Left ventricle myocardium inferior (tissue), 1 donor: ENCODE results near the gene CTXND1. TPM values are rescaled to one million over a fixed set of nuclear protein-coding genes. Genes with fewer than 3 reads are reported as not detected.

ENCODE experiments used
- DNase-seq: peaks from one replicate; pipeline ENCODE4 v3.0.0-alpha.2; 2020
- H3K27ac ChIP-seq: fragments of 200-600 bp; replicated peaks from 2 replicates; pipeline ENCODE4 v1.8.0; 2021
- H3K27me3 ChIP-seq: fragments of 200-600 bp; 2 replicates; pipeline ENCODE4 v1.8.0; 2021; ENCODE audit warnings: low read depth
- H3K36me3 ChIP-seq: fragments of 200-600 bp; 2 replicates; pipeline ENCODE4 v1.8.0; 2021
- H3K4me1 ChIP-seq: fragments of 200-600 bp; 2 replicates; pipeline ENCODE4 v1.8.0; 2021
- H3K4me3 ChIP-seq: fragments of 200-600 bp; 2 replicates; pipeline ENCODE4 v1.8.0; 2021; ENCODE audit warnings: mild to moderate bottlenecking, moderate library complexity
- H3K9me3 ChIP-seq: fragments of 200-600 bp; replicated peaks from 2 replicates; pipeline ENCODE4 v1.8.0; 2021
- intact Hi-C: fragments of 100-400 bp; cut with micrococcal nuclease; formaldehyde crosslinking; loops from one replicate; pipeline ENCODE4 v1.11.0; 2022
- total RNA-seq: library from RNA; stranded (reverse); fragmentation: NEBNext Ultra II Directional; extraction: Animal tissue kit (Norgen Biotek cat#: 25700); gene quantifications from one replicate; pipeline ENCODE4 v1.2.1, GENCODE V29; 2021
- TF ChIP-seq, protein P1 (sequence below): fragments of 200-600 bp; IDR thresholded peaks from 2 replicates; pipeline ENCODE4 v1.8.0; 2021; ENCODE audit warnings: antibody characterized with exemption, mild to moderate bottlenecking, borderline replicate concordance
- donor health status: DM: no; HTN: yes; CAD: no; lungs with severe emphysema.

The CTXND1 gene
- total RNA-seq, 1 donor from 2014 or later: 2.1 TPM

DNA sequence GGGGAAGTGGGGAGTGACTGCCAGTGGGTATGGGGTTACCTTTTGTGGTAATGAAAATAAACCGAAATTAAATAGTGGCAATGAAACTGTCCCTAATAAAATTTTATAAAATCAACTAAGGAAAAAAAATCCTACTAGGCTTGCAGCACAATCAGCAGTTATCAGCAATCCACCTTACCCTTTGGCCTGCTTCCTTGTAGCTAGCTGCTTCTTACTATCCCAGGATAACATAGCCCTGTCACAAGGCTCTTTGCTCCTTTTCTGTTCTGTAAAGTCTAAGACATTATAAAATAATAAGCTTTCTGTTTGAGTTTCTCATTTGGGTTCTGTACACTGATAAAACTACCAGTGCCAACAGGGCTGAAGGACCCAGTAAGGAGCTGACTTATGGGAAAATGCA is 23.0 kb upstream of the CTXND1 start:
- peaks cover 8% of the 10 kb centered on the region for H3K9me3 ChIP-seq

DNA sequence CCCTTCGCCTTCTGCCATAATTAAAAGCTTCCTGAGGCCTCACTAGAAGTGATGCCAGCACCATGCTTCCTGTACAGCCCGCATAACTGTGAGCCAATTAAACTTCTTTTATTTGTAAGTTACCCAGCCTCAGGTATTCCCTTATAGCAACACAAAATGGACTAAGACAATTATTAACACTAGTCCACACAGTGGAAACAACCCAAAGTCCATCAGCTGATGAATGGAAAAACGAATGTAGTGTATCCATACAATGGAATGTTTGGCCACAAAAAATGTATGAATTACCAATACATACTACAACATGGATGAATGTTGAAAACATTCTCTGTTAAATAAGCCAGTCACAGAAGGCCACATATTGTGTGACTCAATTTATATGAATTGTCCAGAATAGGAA is 22.5 kb upstream of the CTXND1 start:
- no peaks in the 10 kb centered on the region for H3K36me3 ChIP-seq
- no peak overlapping the region for H3K27ac ChIP-seq
- peaks cover 8% of the 10 kb centered on the region for H3K9me3 ChIP-seq
- H3K4me3 ChIP-seq: no peak overlapping the region
- TF ChIP-seq, protein P1, sequence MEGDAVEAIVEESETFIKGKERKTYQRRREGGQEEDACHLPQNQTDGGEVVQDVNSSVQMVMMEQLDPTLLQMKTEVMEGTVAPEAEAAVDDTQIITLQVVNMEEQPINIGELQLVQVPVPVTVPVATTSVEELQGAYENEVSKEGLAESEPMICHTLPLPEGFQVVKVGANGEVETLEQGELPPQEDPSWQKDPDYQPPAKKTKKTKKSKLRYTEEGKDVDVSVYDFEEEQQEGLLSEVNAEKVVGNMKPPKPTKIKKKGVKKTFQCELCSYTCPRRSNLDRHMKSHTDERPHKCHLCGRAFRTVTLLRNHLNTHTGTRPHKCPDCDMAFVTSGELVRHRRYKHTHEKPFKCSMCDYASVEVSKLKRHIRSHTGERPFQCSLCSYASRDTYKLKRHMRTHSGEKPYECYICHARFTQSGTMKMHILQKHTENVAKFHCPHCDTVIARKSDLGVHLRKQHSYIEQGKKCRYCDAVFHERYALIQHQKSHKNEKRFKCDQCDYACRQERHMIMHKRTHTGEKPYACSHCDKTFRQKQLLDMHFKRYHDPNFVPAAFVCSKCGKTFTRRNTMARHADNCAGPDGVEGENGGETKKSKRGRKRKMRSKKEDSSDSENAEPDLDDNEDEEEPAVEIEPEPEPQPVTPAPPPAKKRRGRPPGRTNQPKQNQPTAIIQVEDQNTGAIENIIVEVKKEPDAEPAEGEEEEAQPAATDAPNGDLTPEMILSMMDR: no peak
- no peaks in the 10 kb centered on the region for H3K4me1 ChIP-seq
- intact Hi-C loops: no loop called here
- H3K27me3 ChIP-seq: peaks cover 5% of the 10 kb centered on the region
- DNase-seq: no peak

More for the DNA sequence above, 23.0 kb upstream of the CTXND1 start:
- no peak for DNase-seq
- Histone ChIP-seq H3K27me3 (peaks cover 4% of the 10 kb centered on the region), H3K36me3 (no peaks in the 10 kb centered on the region), H3K4me3 (no peak overlapping the region), H3K4me1 (no peaks in the 10 kb centered on the region), H3K27ac (no peak overlapping the region)
- TF ChIP-seq, protein P1: no peak
- intact Hi-C loops: no loop called here

DNA sequence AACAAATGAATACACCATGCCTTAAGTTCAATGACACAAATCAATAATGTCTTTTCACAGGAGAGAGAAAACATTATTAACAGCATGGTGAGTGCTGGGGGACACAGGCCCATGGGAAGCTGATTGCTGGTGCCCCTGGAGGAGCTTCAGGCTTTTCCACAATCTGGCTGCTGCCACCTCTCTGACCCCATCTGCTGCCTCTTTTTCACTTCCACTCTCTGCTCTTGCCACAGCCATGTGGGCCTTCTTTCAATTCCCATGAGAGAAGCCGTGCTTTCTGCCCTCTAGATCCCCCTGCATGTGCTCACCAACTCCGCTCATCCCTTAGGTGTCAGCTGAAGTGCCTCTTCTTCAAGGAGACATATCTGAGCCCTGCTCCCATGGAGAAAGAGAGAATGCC is 21.0 kb upstream of the CTXND1 start:
- TF ChIP-seq, protein P1: no peak
- Histone ChIP-seq H3K4me3 (no peak overlapping the region), H3K27me3 (peaks cover 17% of the 10 kb centered on the region), H3K27ac (no peak overlapping the region), H3K4me1 (no peaks in the 10 kb centered on the region), H3K36me3 (no peaks in the 10 kb centered on the region), H3K9me3 (peaks cover 8% of the 10 kb centered on the region)
- intact Hi-C loops: no loop called here
- no peak for DNase-seq

DNA sequence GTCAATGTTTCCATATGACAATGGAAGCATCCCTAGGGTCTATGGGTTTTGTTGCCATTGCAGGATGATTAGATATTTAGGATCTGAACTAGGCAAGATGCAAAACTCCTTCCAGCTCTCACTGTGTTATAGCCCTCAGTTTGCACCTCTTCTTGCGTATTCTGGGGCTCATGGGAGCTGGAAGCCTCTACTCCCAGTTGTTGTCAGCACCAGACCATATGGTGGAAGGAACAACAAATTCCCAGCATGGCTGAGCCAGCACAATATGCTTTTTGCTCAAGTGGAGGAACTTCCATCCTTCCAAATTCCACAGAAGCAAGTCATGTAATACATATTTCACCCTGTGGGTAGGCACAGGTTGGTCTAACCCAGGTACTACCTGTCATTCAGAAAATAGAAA is 18.5 kb upstream of the CTXND1 start:
- H3K4me1 ChIP-seq: no peaks in the 10 kb centered on the region
- H3K27me3 ChIP-seq: peaks cover 34% of the 10 kb centered on the region
- DNase-seq: no peak
- no peak overlapping the region for H3K27ac ChIP-seq
- intact Hi-C loops: no loop called here
- TF ChIP-seq, protein P1: no peak
- H3K9me3 ChIP-seq: peaks cover 8% of the 10 kb centered on the region
- no peaks in the 10 kb centered on the region for H3K36me3 ChIP-seq
- no peak overlapping the region for H3K4me3 ChIP-seq

DNA sequence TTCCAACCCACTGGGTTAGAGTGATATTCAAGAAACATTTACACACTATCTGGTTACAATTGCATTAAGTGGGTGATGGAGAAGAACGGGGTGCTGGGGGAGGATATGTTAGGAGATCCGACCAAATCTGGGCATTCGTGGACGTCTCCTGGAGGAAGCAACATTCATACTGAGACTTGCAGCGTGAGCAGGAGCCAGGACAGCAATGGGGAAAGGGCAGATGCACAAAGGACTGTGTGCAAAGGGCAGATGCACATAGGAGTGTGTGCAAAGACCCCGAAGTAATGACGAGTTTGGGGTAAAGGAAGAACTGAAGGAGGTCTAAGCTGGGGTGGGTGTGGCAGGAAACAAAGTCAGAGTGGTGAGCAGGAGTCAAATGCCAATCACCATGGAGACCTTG is 16.1 kb upstream of the CTXND1 start:
- Histone ChIP-seq H3K36me3 (no peaks in the 10 kb centered on the region), H3K27me3 (peaks cover 49% of the 10 kb centered on the region), H3K4me3 (no peak overlapping the region), H3K27ac (no peak overlapping the region), H3K9me3 (no peaks in the 10 kb centered on the region), H3K4me1 (no peaks in the 10 kb centered on the region)
- DNase-seq: no peak
- intact Hi-C loops: no loop called here
- TF ChIP-seq, protein P1: no peak

DNA sequence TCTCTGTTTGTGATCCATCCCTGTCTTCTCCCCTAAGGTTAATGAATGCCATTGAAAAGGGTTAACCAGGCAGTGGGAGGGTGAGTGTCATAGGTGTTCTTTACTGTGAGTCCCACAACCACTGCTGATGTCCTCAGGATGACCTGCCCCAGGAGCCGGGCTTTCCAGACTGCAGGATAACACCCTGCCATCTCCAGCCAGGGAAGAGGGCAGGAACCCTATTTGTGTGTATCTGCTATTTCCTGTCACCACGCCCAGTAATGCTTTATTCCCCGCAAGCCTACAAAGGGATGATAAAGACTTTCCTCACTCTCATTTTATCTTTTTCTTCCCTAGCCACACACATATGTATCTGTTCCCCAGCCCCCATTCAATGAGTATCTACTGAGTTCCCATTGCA is 15.6 kb upstream of the CTXND1 start:
- no peaks in the 10 kb centered on the region for H3K4me1 ChIP-seq
- DNase-seq: no peak
- intact Hi-C loops: no loop called here
- H3K27me3 ChIP-seq: peaks cover 49% of the 10 kb centered on the region
- no peak overlapping the region for H3K4me3 ChIP-seq
- no peak overlapping the region for H3K27ac ChIP-seq
- no peaks in the 10 kb centered on the region for H3K9me3 ChIP-seq
- TF ChIP-seq, protein P1: no peak
- no peaks in the 10 kb centered on the region for H3K36me3 ChIP-seq
